Dendritic cell treated with granulocyte-macrophage colony-stimulating factor and Interleukin-4, amounts not matched to agents 40 ng/mL and 50 ng/mL, for 4 days (primary cell): ENCODE results near the gene RPS21.

ENCODE experiments used
- H3K27ac Mint-ChIP-seq: one replicate; pipeline ENCODE4 v1.8.0; 2022; ENCODE audit warnings: mild to moderate bottlenecking, mixed read lengths
- H3K27me3 Mint-ChIP-seq: one replicate; pipeline ENCODE4 v1.8.0; 2022; ENCODE audit warnings: mild to moderate bottlenecking, mixed read lengths
- H3K36me3 Mint-ChIP-seq: one replicate; pipeline ENCODE4 v1.8.0; 2022; ENCODE audit warnings: low read depth, mixed read lengths
- H3K4me1 Mint-ChIP-seq: one replicate; pipeline ENCODE4 v1.8.0; 2022; ENCODE audit warnings: low read depth, mixed read lengths
- H3K4me3 Mint-ChIP-seq: one replicate; pipeline ENCODE4 v1.8.0; 2022; ENCODE audit warnings: mild to moderate bottlenecking, moderate library complexity, mixed read lengths
- H3K9me3 Mint-ChIP-seq: one replicate; pipeline ENCODE4 v1.8.0; 2022; ENCODE audit warnings: mixed read lengths
- intact Hi-C: fragments of 100-400 bp; cut with micrococcal nuclease; formaldehyde crosslinking; loops from one replicate; pipeline ENCODE4 v1.15.0; 2022

The RPS21 gene

GRCh38 chr20:62374331-62375152, 12.4 kb upstream of the RPS21 start:
- Mint-ChIP-seq H3K36me3 (no peaks in the 10 kb centered on the region), H3K4me3 (no peak overlapping the region), H3K9me3 (no peaks in the 10 kb centered on the region), H3K27ac (no peak overlapping the region), H3K27me3 (peaks cover 33% of the 10 kb centered on the region), H3K4me1 (peaks cover 5% of the 10 kb centered on the region)
- intact Hi-C loops, result no loop called here

DNA sequence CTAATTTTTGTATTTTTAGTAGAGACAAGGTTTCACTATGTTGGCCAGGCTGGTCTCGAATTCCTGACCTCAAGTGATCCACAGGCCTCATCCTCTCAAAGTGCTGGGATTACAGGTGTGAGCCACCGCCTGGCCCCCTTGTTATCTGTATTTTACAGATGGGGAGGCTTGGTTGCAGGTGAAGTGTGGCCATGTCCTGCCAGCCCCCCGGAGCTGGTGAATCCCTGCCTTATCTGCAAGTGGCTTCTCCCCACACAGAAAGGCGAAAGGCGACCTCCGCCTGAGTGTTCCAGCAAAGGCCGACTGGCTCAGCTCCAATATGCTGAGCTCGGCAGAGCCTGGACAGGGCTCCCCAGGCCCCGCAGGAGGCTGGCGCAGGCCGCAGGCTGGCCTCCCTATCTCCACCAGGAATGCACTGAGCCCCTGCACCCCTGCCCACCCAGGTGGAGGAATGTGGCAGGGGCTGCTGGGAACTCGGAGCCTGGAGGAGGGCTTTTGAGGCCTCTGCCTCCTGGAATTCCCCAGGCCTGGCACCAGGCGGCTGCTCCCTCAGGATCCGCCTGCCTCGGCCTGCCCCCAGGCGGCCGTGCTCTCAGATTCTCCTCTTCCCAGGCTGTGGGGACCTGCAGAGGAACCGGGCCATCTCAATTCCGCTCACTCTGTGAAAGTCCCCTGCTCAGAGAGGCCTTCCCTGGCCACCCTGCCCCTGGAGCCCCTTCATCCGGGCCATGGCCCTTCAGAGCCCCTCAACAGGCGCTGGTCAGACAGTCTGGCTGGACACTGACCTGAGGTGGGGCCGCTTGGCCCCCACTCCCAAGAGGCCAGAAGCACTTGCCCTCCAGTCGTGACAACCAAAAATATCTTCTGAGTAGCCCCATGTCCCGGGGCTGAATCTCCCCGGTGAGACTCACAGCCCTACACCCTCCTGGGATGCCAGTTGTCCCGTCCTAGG, 10.5 kb upstream of the RPS21 start:
- no peaks in the 10 kb centered on the region for H3K9me3 Mint-ChIP-seq
- peaks cover 5% of the 10 kb centered on the region for H3K4me1 Mint-ChIP-seq
- intact Hi-C loops, result no loop called here
- no peaks in the 10 kb centered on the region for H3K36me3 Mint-ChIP-seq
- peaks cover 16% of the 10 kb centered on the region for H3K27me3 Mint-ChIP-seq
- H3K4me3 Mint-ChIP-seq, result no peak overlapping the region
- H3K27ac Mint-ChIP-seq, result no peak overlapping the region

GRCh38 chr20:62377064-62377461, 9.8 kb upstream of the RPS21 start:
- Mint-ChIP-seq H3K36me3 (peaks cover 6% of the 10 kb centered on the region), H3K27ac (no peak overlapping the region), H3K4me1 (peaks cover 10% of the 10 kb centered on the region), H3K9me3 (peaks cover 5% of the 10 kb centered on the region), H3K4me3 (no peak overlapping the region), H3K27me3 (peaks cover 13% of the 10 kb centered on the region)
- intact Hi-C loops, result no loop called here

DNA sequence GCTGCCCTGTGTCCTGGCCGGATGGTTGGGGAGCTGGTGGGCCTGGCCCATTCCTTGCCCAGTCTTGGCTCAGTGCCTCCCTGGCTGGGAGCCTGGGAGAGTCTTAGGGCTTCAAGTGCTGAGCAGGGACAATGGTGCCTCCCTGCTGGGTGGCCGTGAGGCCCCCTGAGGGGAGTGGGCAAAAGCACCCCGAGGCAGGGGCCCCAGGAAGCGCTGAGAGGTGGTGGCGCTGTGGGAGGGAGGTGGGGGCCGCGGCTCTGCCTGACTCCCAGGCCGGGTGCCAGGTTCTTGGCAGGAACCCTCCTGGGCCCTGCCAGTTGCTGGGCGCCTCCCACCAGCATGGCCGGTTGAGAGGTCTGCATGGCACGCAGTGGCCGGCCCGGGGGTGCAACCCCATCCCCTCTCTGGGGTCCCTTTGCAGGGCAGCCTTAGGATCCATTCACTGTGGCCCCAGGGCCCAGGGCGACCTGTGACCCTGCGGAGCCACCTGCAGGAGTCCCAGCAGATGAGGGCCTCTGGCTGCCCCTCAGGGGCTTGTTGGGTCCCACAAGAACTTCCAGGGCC, 9.2 kb upstream of the RPS21 start:
- Mint-ChIP-seq H3K27ac (no peak overlapping the region), H3K4me1 (peaks cover 14% of the 10 kb centered on the region), H3K4me3 (no peak overlapping the region), H3K36me3 (peaks cover 12% of the 10 kb centered on the region), H3K27me3 (peaks cover 13% of the 10 kb centered on the region), H3K9me3 (peaks cover 9% of the 10 kb centered on the region)
- intact Hi-C loops, result no loop called here

DNA sequence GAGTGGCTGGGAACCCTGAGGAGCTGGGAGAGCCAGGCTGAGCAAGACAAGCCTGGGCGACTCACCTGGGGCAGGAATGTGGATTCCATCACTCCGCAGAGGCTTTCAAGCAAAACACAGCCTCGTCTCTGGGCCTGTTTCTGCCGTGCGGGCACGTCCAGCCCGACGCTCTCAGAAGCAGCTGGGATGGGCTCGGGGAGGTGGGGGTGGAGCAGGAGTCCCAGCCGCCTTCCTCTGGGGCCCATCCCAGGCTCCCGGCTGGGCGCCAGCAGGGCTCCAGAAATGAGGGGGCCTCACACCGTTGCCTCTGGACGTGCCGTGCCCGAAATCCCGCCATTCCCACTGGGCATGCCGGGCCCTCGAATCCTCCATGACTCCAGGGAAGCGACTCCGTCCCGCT, 8.7 kb upstream of the RPS21 start:
- Mint-ChIP-seq H3K27me3 (peaks cover 8% of the 10 kb centered on the region), H3K36me3 (peaks cover 14% of the 10 kb centered on the region), H3K4me1 (peaks cover 15% of the 10 kb centered on the region), H3K27ac (no peak overlapping the region), H3K4me3 (no peak overlapping the region), H3K9me3 (peaks cover 9% of the 10 kb centered on the region)
- intact Hi-C loops, result no loop called here

DNA sequence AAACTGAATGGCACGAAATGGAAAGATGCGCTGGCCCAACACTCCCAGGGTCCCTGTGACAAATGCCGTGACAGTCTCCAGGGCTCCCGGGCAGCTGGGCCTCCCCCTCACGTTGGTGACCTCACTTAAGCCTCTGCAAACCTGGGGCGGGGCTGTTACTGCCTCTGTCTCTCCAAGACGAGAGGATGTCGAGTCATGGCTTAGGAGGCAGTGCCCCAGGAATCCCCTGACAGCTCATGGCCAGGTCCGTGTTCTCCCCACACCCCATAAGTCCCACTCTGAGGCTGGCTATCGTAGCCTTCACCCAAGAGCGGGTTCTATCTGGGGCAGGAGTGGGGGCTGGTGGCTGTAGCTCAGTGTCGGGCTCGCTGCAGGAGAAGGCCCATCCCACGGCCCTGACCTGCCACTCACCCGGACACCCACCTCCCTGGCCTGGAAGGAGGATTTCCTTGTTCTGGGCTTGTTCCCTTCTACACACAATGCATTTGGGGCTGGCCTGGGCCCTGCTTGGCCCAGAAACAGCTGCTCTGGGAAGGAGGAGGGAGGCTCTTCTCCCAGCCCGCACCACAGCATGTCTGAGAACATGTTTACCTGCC, 5.6 kb upstream of the RPS21 start:
- intact Hi-C loops, result loop anchor here (10.0 kb wide), 1 partner anchor 424 kb away; the partner anchor contains the start of gene OGFR
- H3K27me3 Mint-ChIP-seq, result no peaks in the 10 kb centered on the region
- H3K27ac Mint-ChIP-seq, result no peak overlapping the region
- H3K4me1 Mint-ChIP-seq, result peaks cover 31% of the 10 kb centered on the region
- H3K9me3 Mint-ChIP-seq, result peaks cover 9% of the 10 kb centered on the region
- peaks cover 25% of the 10 kb centered on the region for H3K36me3 Mint-ChIP-seq
- no peak overlapping the region for H3K4me3 Mint-ChIP-seq

DNA sequence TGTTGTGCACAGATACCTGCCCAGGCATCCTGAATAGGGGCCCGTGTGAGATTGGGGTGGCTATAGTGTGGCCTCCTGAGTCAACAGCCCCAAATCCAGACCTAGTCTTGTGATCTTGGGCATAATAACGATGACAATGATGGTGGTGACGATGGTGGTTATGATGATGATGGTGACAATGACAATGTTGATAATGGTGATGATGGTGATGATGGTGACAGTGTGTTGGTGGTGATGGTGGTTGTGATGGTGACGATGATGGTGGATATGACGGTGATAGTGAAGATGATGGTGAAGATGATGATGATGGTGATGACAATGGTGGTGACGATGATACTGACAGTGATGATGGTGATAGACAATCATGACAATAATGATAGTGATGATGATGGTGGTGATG, 5.1 kb upstream of the RPS21 start:
- H3K36me3 Mint-ChIP-seq, result peaks cover 25% of the 10 kb centered on the region
- H3K9me3 Mint-ChIP-seq, result peaks cover 9% of the 10 kb centered on the region
- no peak overlapping the region for H3K4me3 Mint-ChIP-seq
- intact Hi-C loops, result loop anchor here (1.0 to 10.0 kb wide), 2 partner anchors 80 to 423 kb away; partner anchors contain the start of genes ADRM1 and OGFR
- no peaks in the 10 kb centered on the region for H3K27me3 Mint-ChIP-seq
- peaks cover 32% of the 10 kb centered on the region for H3K4me1 Mint-ChIP-seq
- no peak overlapping the region for H3K27ac Mint-ChIP-seq

DNA sequence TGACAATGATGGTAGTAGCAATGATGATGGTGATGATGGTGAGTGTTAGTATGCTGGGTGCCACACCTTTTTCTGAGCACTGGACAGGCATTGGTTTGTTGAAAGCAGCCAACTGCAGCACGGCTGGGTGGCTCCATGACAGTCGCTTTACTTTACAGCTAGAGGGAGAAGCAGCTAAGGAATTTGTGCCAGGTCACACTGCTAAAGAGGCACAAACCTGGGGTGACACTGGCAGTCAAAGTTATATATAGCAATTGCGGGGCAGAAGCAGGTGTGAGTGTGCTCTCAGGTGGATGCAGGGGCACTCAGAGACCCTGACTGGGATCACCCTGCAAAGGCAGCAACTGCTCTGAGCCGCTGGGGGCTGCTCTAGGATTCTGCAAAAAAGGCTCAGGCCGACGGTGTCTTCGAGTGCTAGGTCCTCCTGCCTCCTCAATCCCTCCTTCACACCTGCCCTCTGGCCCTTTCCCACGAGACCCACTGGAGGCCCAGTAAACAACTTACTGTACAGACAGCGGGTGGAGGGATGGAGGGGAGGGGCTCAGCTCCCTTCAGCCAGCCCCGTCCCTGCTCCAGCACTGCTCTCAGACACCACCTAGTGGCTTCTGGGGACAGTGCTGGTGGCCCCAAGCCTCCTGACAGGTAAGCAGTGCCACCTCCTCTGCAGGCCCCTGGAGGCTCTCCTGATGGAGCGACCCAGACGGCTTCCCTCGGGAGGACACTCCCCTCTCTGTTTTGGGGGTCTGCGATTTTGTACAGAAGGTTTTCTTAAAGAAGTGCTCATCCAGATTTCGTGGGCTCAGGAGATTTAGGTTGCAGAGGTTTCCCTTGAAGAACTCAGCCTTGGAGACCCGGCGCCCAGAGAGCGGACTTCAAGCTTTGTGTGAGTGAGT, 4.4 kb upstream of the RPS21 start:
- intact Hi-C loops, result loop anchor here (1.0 to 10.0 kb wide), 2 partner anchors 80 to 422 kb away; partner anchors contain the start of genes ADRM1 and OGFR
- H3K27me3 Mint-ChIP-seq, result no peaks in the 10 kb centered on the region
- no peak overlapping the region for H3K4me3 Mint-ChIP-seq
- no peak overlapping the region for H3K27ac Mint-ChIP-seq
- H3K9me3 Mint-ChIP-seq, result peaks cover 9% of the 10 kb centered on the region
- H3K36me3 Mint-ChIP-seq, result peaks cover 31% of the 10 kb centered on the region
- peaks cover 35% of the 10 kb centered on the region for H3K4me1 Mint-ChIP-seq

DNA sequence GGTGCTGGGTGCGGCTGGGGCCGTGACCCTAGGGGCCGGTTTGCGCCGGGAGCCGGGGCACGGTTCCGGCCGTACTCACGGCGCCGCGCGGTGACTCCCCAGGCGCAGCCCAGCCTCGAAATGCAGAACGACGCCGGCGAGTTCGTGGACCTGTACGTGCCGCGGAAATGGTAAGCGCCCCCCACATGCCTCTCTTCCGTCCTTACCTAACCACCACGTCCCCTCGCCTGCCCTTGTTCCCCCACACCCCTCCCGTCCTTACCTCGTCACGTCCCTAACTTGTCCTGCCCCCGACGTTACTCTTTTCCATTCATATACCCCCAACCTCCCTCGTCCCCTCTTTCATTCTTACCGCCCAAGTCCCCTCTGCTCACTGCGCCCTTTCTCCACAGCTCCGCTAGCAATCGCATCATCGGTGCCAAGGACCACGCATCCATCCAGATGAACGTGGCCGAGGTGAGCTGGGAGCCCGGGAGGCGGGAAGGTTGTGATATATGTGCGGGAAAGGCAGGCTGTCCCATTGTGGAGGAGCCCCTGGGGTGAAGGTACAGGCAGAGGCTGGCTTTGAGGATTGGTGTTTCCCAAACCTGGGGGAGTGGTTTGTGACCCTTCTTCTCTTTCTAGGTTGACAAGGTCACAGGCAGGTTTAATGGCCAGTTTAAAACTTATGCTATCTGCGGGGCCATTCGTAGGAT, 463 bp downstream of the RPS21 start:
- Mint-ChIP-seq H3K27me3 (no peaks in the 10 kb centered on the region), H3K4me1 (peaks cover 49% of the 10 kb centered on the region), H3K36me3 (peaks cover 71% of the 10 kb centered on the region), H3K9me3 (peaks cover under 1% of the 10 kb centered on the region), H3K27ac (peak overlapping the region; percentile 83), H3K4me3 (peak overlapping the region; percentile 87)
- intact Hi-C loops, result loop anchor here (10.0 kb wide), 1 partner anchor 417 kb away; the partner anchor contains the start of gene OGFR

GRCh38 chr20:62387933-62388635, 1.2 kb downstream of the RPS21 start:
- peak overlapping the region; percentile 83 for H3K27ac Mint-ChIP-seq
- peak overlapping the region; percentile 87 for H3K4me3 Mint-ChIP-seq
- H3K36me3 Mint-ChIP-seq, result peaks cover 73% of the 10 kb centered on the region
- no peaks in the 10 kb centered on the region for H3K27me3 Mint-ChIP-seq
- H3K9me3 Mint-ChIP-seq, result no peaks in the 10 kb centered on the region
- H3K4me1 Mint-ChIP-seq, result peaks cover 45% of the 10 kb centered on the region
- intact Hi-C loops, result loop anchor here (10.0 kb wide), 1 partner anchor 417 kb away; the partner anchor contains the start of gene OGFR

- Mint-ChIP-seq H3K4me1 (peaks cover 45% of the 10 kb centered on the region), H3K9me3 (no peaks in the 10 kb centered on the region), H3K27ac (no peak overlapping the region), H3K36me3 (peaks cover 76% of the 10 kb centered on the region), H3K4me3 (no peak overlapping the region), H3K27me3 (no peaks in the 10 kb centered on the region)
- intact Hi-C loops, result loop anchor here (10.0 kb wide), 1 partner anchor 416 kb away; the partner anchor contains the start of gene OGFR
Observed at GRCh38 chr20:62388839-62389600, 2.1 kb downstream of the RPS21 start.
